RPMI8226 (cell line): ENCODE measurements around the gene TMED1.
"Not testable (repeated sequence)": the region's sequence is repeated elsewhere in the genome, so short reads cannot be mapped to it uniquely, and the experiment has no call there.

Experiments
- DNase-seq: peaks from one replicate; pipeline ENCODE4 v3.0.0-alpha.2; 2015

TMED1 gene

GRCh38 chr19:10835754-10836478 lies at the start of gene TMED1:
TSS of gene TMED1 (minus strand) at chr19:10836212. CDS start at chr19:10836191, 21 bp downstream.
- DNase-seq: peak; percentile 99

- DNase-seq: no peak
Observed at GRCh38 chr19:10885201-10886169, 49.5 kb upstream of the TMED1 start.

GRCh38 chr19:10884274-10884673 lies 48.3 kb upstream of the TMED1 start:
- DNase-seq: no peak

GRCh38 chr19:10882108-10882457 lies 46.1 kb upstream of the TMED1 start:
- DNase-seq: no peak

GRCh38 chr19:10881403-10882107 lies 45.5 kb upstream of the TMED1 start:
- DNase-seq: no peak

- peak; percentile 50 for DNase-seq
Observed at GRCh38 chr19:10878253-10878652, 42.2 kb upstream of the TMED1 start.

GRCh38 chr19:10877608-10878007 lies 41.6 kb upstream of the TMED1 start:
- not testable (repeated sequence) for DNase-seq

GRCh38 chr19:10876459-10877240 lies 40.6 kb upstream of the TMED1 start:
- no peak for DNase-seq

GRCh38 chr19:10874024-10874423 lies 38.0 kb upstream of the TMED1 start:
- DNase-seq: no peak

- no peak for DNase-seq
Observed at GRCh38 chr19:10872546-10873107, 36.6 kb upstream of the TMED1 start.

GRCh38 chr19:10871711-10872545 lies 35.9 kb upstream of the TMED1 start:
- peak; percentile 34 for DNase-seq

- DNase-seq: peak; percentile 97
Observed at GRCh38 chr19:10870955-10871603, 35.1 kb upstream of the TMED1 start, which contains the start of gene CARM1. TSS of gene CARM1 (plus strand) at chr19:10871553. CDS start at chr19:10871703, 150 bp downstream.

- no peak for DNase-seq
Observed at GRCh38 chr19:10870501-10870954, 34.5 kb upstream of the TMED1 start.

- not testable (repeated sequence) for DNase-seq
Observed at GRCh38 chr19:10869872-10870311, 33.9 kb upstream of the TMED1 start.

- no peak for DNase-seq
Observed at GRCh38 chr19:10868872-10869547, 33.0 kb upstream of the TMED1 start.

GRCh38 chr19:10866495-10866894 lies 30.5 kb upstream of the TMED1 start:
- no peak for DNase-seq

GRCh38 chr19:10864538-10864899 lies 28.5 kb upstream of the TMED1 start:
- DNase-seq: peak; percentile 84

GRCh38 chr19:10863107-10863717 lies 27.2 kb upstream of the TMED1 start:
- DNase-seq: no peak

- no peak for DNase-seq
Observed at GRCh38 chr19:10862561-10863106, 26.6 kb upstream of the TMED1 start.
